CD4-positive, alpha-beta T cell (primary cell): ENCODE measurements around the gene SHANK3. TPM values are rescaled to one million over a fixed set of nuclear protein-coding genes. Genes with fewer than 3 reads are reported as not detected.

Experiments
- ATAC-seq: fragments of 200-7000 bp; cut with Tn5 transposase; one replicate; pipeline ENCODE4 v1.10.0; 2022; ENCODE audit warnings: mild to moderate bottlenecking; ENCODE audit not compliant: poor library complexity
- CTCF ChIA-PET: fragments of 350-600 bp; sonication (Branson Sonifier 250); formaldehyde crosslinking; loops from one replicate; lab custom pipeline; 2021; ENCODE audit warnings: antibody characterized with exemption, inconsistent platforms; lab: Charles Lee
- POLR2A ChIA-PET: fragments of 350-600 bp; sonication (Branson Sonifier 250); formaldehyde crosslinking; loops from one replicate; lab custom pipeline; 2021; ENCODE audit warnings: antibody characterized with exemption, inconsistent platforms; lab: Charles Lee
- DNase-seq, 14 experiments: peaks; one replicate each; pipeline ENCODE4 v3.0.0-alpha.2; 2013 to 2020; ENCODE audit warnings: mixed read lengths in 2 of 14
- H3K27ac ChIP-seq, 2 donors: one replicate each; pipeline versions ENCODE4 v1.5.1 to v1.7.0; 2013; ENCODE audit warnings: low read length in 2 of 2, low read depth in 1 of 2, mild to moderate bottlenecking in 1 of 2
- H3K27me3 ChIP-seq, 2 experiments: 1 replicate in 1 of 2; 2 replicates in 1 of 2; pipeline versions ENCODE4 v1.6.1 to v1.7.0; 2013; ENCODE audit warnings: low read length in 2 of 2, control low read depth in 1 of 2, mild to moderate bottlenecking in 1 of 2, moderate library complexity in 1 of 2; ENCODE audit not compliant: insufficient read depth in 2 of 2, control insufficient read depth in 1 of 2
- H3K36me3 ChIP-seq: one replicate; pipeline ENCODE4 v1.6.1; 2013; ENCODE audit warnings: low read length, control low read depth; ENCODE audit not compliant: insufficient read depth
- H3K4me1 ChIP-seq: one replicate; pipeline ENCODE4 v1.6.1; 2013; ENCODE audit warnings: low read length, control low read depth; ENCODE audit not compliant: insufficient read depth
- H3K4me3 ChIP-seq: one replicate; pipeline ENCODE4 v1.5.1; 2013; ENCODE audit warnings: mild to moderate bottlenecking, low read length, moderate library complexity
- H3K9me3 ChIP-seq, 2 experiments: 1 replicate in 1 of 2; 2 replicates in 1 of 2; pipeline versions ENCODE4 v1.6.1 to v1.7.0; 2013; ENCODE audit warnings: low read length in 2 of 2, mild to moderate bottlenecking in 2 of 2, control low read depth in 1 of 2, moderate library complexity in 1 of 2; ENCODE audit not compliant: control insufficient read depth in 1 of 2, insufficient read depth in 1 of 2
- H3K27ac Mint-ChIP-seq: one replicate; pipeline ENCODE4 v1.8.0; 2020; ENCODE audit warnings: mixed read lengths
- H3K27me3 Mint-ChIP-seq: one replicate; pipeline ENCODE4 v1.8.0; 2021; ENCODE audit warnings: mixed read lengths
- H3K36me3 Mint-ChIP-seq: one replicate; pipeline ENCODE4 v1.8.0; 2021; ENCODE audit warnings: low read depth, mixed read lengths
- H3K4me1 Mint-ChIP-seq: one replicate; pipeline ENCODE4 v1.8.0; 2021; ENCODE audit warnings: low read depth, mixed read lengths
- H3K4me3 Mint-ChIP-seq: one replicate; pipeline ENCODE4 v1.8.0; 2020; ENCODE audit warnings: mild to moderate bottlenecking, mixed read lengths
- H3K9me3 Mint-ChIP-seq: one replicate; pipeline ENCODE4 v1.8.0; 2020; ENCODE audit warnings: mixed read lengths
- intact Hi-C, 2 experiments: fragments of 100-400 bp; cut with DNase I in 1 of 2; cut with micrococcal nuclease in 1 of 2; formaldehyde crosslinking; loops; one replicate each; pipeline versions ENCODE4 v1.15.1 to v1.9.0; 2023 to 2025; cut with DNase I, micrococcal nuclease
- total RNA-seq, 174 experiments: library from RNA in 2 of 174; stranded (reverse) in 2 of 174; gene quantifications; one replicate each; pipeline ENCODE4 v1.2.3 and lab custom pipeline; 2021 to 2026
- TF ChIP-seq, protein P1 (sequence below): fragments of 200-600 bp; IDR thresholded peaks from one replicate; pipeline ENCODE4 v1.8.0; 2022; ENCODE audit warnings: antibody characterized with exemption, mild to moderate bottlenecking

Gene SHANK3
- total RNA-seq, 2 experiments from 2014 or later: not detected

- Mint-ChIP-seq H3K27ac (no peak overlapping the region), H3K27me3 (peaks cover 29% of the 10 kb centered on the region), H3K4me1 (peaks cover 16% of the 10 kb centered on the region), H3K9me3 (no peaks in the 10 kb centered on the region), H3K36me3 (no peaks in the 10 kb centered on the region), H3K4me3 (no peak overlapping the region)
- ChIA-PET POLR2A (no interaction called here), CTCF (no interaction called here)
- DNase-seq (peak in 1 of 14 experiments; percentile 20), ATAC-seq (no peak)
- intact Hi-C loops: no loop called here
- Histone ChIP-seq H3K36me3 (no peaks in the 10 kb centered on the region), H3K9me3 (peaks cover 0 to 11% of the 10 kb centered on the region in 2 experiments), H3K4me3 (no peak overlapping the region), H3K27me3 (peaks cover 20 to 24% of the 10 kb centered on the region in 2 experiments), H3K27ac (no peak overlapping the region), H3K4me1 (peaks cover 18% of the 10 kb centered on the region)
- TF ChIP-seq, protein P1, sequence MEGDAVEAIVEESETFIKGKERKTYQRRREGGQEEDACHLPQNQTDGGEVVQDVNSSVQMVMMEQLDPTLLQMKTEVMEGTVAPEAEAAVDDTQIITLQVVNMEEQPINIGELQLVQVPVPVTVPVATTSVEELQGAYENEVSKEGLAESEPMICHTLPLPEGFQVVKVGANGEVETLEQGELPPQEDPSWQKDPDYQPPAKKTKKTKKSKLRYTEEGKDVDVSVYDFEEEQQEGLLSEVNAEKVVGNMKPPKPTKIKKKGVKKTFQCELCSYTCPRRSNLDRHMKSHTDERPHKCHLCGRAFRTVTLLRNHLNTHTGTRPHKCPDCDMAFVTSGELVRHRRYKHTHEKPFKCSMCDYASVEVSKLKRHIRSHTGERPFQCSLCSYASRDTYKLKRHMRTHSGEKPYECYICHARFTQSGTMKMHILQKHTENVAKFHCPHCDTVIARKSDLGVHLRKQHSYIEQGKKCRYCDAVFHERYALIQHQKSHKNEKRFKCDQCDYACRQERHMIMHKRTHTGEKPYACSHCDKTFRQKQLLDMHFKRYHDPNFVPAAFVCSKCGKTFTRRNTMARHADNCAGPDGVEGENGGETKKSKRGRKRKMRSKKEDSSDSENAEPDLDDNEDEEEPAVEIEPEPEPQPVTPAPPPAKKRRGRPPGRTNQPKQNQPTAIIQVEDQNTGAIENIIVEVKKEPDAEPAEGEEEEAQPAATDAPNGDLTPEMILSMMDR: no peak
Measured at GRCh38 chr22:50677493-50678217, 5.0 kb downstream of the SHANK3 start.

- H3K27ac ChIP-seq: no peak overlapping the region
- Mint-ChIP-seq H3K9me3 (no peaks in the 10 kb centered on the region), H3K4me3 (no peak overlapping the region), H3K27ac (no peak overlapping the region), H3K27me3 (peaks cover 24% of the 10 kb centered on the region), H3K4me1 (peaks cover 10% of the 10 kb centered on the region), H3K36me3 (no peaks in the 10 kb centered on the region)
- POLR2A ChIA-PET: no interaction called here
- CTCF ChIA-PET: no interaction called here
- ATAC-seq: no peak
- no peaks in the 10 kb centered on the region for H3K36me3 ChIP-seq
- H3K27me3 ChIP-seq: peaks cover 15 to 18% of the 10 kb centered on the region in 2 experiments
- intact Hi-C loops: no loop called here
- TF ChIP-seq, protein P1: no peak
- peaks cover 0 to 6% of the 10 kb centered on the region in 2 experiments for H3K9me3 ChIP-seq
- peaks cover 12% of the 10 kb centered on the region for H3K4me1 ChIP-seq
- peak in 1 of 14 experiments; percentile 25 for DNase-seq
- H3K4me3 ChIP-seq: no peak overlapping the region
Measured at GRCh38 chr22:50678218-50678650, 5.6 kb downstream of the SHANK3 start.

DNA sequence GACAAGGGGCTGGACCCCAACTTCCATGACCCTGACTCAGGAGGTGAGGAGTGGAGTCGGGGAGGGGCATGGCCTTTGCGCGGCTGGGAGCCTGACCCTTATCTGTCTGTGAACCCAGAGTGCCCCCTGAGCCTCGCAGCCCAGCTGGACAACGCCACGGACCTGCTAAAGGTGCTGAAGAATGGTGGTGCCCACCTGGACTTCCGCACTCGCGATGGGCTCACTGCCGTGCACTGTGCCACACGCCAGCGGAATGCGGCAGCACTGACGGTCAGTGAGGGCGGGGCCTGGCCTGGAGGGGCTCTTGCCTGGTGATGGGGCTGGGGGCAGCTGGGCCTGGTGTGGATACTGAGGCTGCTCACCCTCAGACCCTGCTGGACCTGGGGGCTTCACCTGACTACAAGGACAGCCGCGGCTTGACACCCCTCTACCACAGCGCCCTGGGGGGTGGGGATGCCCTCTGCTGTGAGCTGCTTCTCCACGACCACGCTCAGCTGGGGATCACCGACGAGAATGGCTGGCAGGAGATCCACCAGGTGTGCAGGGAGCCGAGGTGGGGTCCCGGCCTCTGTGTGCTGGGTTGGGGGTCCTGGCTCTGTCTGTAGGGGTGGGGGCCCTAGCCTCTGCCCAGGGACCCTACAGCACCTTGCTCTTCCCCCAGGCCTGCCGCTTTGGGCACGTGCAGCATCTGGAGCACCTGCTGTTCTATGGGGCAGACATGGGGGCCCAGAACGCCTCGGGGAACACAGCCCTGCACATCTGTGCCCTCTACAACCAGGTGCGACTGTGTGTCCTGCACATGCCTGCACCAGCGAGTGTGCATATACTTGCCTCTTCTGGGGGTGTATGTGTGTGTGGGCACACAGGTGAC lies 6.3 kb downstream of the SHANK3 start:
- H3K27me3 ChIP-seq: peaks cover 8 to 12% of the 10 kb centered on the region in 2 experiments
- TF ChIP-seq, protein P1: no peak

More for the DNA sequence above, 6.3 kb downstream of the SHANK3 start:
- CTCF ChIA-PET: no interaction called here
- no peaks in the 10 kb centered on the region for H3K9me3 ChIP-seq
- POLR2A ChIA-PET: no interaction called here
- peaks cover 6% of the 10 kb centered on the region for H3K4me1 ChIP-seq
- Mint-ChIP-seq H3K9me3 (no peaks in the 10 kb centered on the region), H3K4me3 (no peak overlapping the region), H3K27me3 (peaks cover 21% of the 10 kb centered on the region), H3K36me3 (no peaks in the 10 kb centered on the region), H3K4me1 (peaks cover 7% of the 10 kb centered on the region), H3K27ac (no peak overlapping the region)
- ATAC-seq (no peak), DNase-seq (peak in 2 of 14 experiments; percentile 14 to 20)
- intact Hi-C loops: no loop called here
- no peak overlapping the region for H3K27ac ChIP-seq
- H3K4me3 ChIP-seq: no peak overlapping the region
- H3K36me3 ChIP-seq: no peaks in the 10 kb centered on the region
